ENCODE results near the gene HUWE1. TPM values are rescaled to one million over a fixed set of nuclear protein-coding genes. Genes with fewer than 3 reads are reported as not detected.

Gene HUWE1
- total RNA-seq, 6 donors from 2014 or later, result 98.1 to 136 (median 121) TPM

DNA sequence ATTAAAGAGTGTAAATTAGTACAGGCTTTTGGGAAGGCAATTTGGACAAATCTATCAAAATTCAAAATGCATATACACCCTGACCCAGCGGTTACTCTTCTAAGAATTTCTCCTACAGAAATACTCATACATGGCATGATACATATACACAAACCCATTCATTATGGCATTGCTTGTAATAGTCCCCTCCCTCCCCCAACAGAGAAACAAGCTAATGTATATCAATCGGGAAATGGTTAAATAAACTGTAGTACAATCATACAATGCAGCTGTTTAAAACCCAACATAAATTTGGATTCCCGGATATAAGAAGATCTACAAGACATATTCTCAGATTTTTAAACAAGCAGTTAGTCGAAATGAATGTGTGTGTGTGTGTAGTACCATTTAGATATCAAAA is 808 bp downstream of the HUWE1 start:
- peak overlapping the region; percentile 79 to 92 (median 90) for H3K27ac ChIP-seq
- WGBS, 2 donors, result 2 to 25% methylated on average over 4 of the region's 4 CpGs
- no peaks in the 10 kb centered on the region for H3K27me3 ChIP-seq
- ATAC-seq (ENCODE audit: low FRiP score in 2 of 2) (no peak), DNase-seq (no peak)
- peaks cover 0 to 5% (median 0%) of the 10 kb centered on the region in 4 donors for H3K9me3 ChIP-seq
- H3K4me1 ChIP-seq, result peaks cover 7 to 19% (median 10%) of the 10 kb centered on the region in 4 donors
- TF ChIP-seq EP300 (IDR thresholded peaks at IDR 0.05), result no peak
- no peaks in the 10 kb centered on the region for H3K36me3 ChIP-seq
- H3K4me3 ChIP-seq, result peak overlapping the region; percentile 56 to 79 (median 69)

DNA sequence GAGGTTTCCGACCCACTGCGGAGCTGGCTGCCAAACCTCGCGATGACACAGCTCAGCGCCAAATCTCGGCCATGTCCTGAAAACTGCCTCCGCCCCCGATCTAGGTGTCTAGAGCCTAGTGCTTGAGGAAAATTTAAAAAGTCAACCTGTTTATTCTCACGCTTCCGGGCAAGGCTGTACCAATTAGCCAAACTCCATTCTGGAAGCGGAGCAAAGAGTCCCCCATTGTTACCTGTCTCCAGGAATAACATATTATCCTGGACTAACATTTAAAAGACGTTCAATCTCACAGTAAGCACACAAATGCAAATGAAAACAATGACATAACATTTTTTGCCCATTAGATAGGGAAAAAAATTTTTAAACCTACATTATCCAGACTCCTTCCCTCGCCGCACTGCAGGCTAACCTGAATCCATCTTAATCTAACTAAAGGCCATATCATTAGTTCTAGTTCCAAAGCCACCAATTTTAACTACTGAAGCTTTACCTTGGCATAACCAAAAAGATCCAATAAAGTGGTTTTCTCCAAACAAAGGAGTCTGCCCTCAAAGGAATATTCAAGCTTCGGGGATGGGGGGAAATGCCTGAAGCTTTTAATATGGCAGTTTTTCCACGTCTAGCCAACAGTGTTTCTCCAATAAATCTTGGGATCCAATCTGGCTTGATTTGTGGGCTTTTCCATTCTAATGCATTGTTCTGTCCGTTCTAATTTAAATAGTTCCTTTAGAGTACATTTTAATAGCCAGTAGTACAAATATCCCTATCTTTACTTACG is 1.9 kb downstream of the HUWE1 start:
- H3K9me3 ChIP-seq, result peaks cover 0 to 5% (median 0%) of the 10 kb centered on the region in 4 donors
- H3K27ac ChIP-seq, result peak overlapping the region; percentile 67 to 93 (median 90)
- H3K36me3 ChIP-seq, result peaks cover 0 to 4% (median 0%) of the 10 kb centered on the region in 4 donors
- 14 to 43% methylated on average over 7 to 18 of the region's 18 CpGs for WGBS, 2 donors
- ATAC-seq (ENCODE audit: low FRiP score in 2 of 2), result no peak
- peaks cover 7 to 19% (median 10%) of the 10 kb centered on the region in 4 donors for H3K4me1 ChIP-seq
- peak in 1 of 2 donors; percentile 87 for DNase-seq
- TF ChIP-seq EP300 (IDR thresholded peaks at IDR 0.05), result no peak
- TF ChIP-seq CTCF (IDR thresholded peaks at IDR 0.05), result peak in 1 of 6 experiments; percentile 8
- TF ChIP-seq POLR2AphosphoS5 (IDR thresholded peaks at IDR 0.05), result no peak
- TF ChIP-seq POLR2A (IDR thresholded peaks at IDR 0.05), result peak in 1 of 4 donors; percentile 5
- H3K4me3 ChIP-seq, result peak overlapping the region in 3 of 4 donors; percentile 53 to 79 (median 71)
- no peaks in the 10 kb centered on the region for H3K27me3 ChIP-seq

GRCh38 chrX:53683556-53684414 is 2.7 kb downstream of the HUWE1 start:
- peak overlapping the region; percentile 33 to 79 (median 62) for H3K4me3 ChIP-seq
- ATAC-seq (ENCODE audit: low FRiP score in 2 of 2), result peak; percentile 94
- H3K27me3 ChIP-seq, result no peaks in the 10 kb centered on the region
- H3K4me1 ChIP-seq, result peaks cover 7 to 19% (median 10%) of the 10 kb centered on the region in 4 donors
- 45% methylated on average over 78 of the region's 80 CpGs; no CpG with 5 or more reads in 1 of the 2 donors for WGBS, 2 donors
- TF ChIP-seq EP300 (IDR thresholded peaks at IDR 0.05) (no peak), POLR2A (IDR thresholded peaks at IDR 0.05) (peak in 3 of 4 donors; percentile 27 to 72 (median 65)), CTCF (IDR thresholded peaks at IDR 0.05) (peak in 1 of 6 experiments; percentile 40), POLR2AphosphoS5 (IDR thresholded peaks at IDR 0.05) (peak; percentile 58 to 69)
- H3K36me3 ChIP-seq, result peaks cover 0 to 9% (median 0%) of the 10 kb centered on the region in 4 donors
- H3K27ac ChIP-seq, result peak overlapping the region; percentile 87 to 95 (median 92)
- peaks cover 0 to 5% (median 0%) of the 10 kb centered on the region in 4 donors for H3K9me3 ChIP-seq
- DNase-seq, result peak; percentile 93 to 94

GRCh38 chrX:53682885-53683555 is 3.5 kb downstream of the HUWE1 start:
- peak; percentile 7 to 27 for ATAC-seq (ENCODE audit: low FRiP score in 2 of 2)
- Histone ChIP-seq H3K27me3 (no peaks in the 10 kb centered on the region), H3K36me3 (peaks cover 0 to 12% (median 0%) of the 10 kb centered on the region in 4 donors), H3K4me1 (peaks cover 7 to 19% (median 10%) of the 10 kb centered on the region in 4 donors), H3K4me3 (peak overlapping the region; percentile 33 to 79 (median 62)), H3K9me3 (peaks cover 0 to 5% (median 0%) of the 10 kb centered on the region in 4 donors), H3K27ac (peak overlapping the region; percentile 87 to 95 (median 92))
- 1 to 33% methylated on average over 22 to 24 of the region's 24 CpGs for WGBS, 2 donors
- TF ChIP-seq EP300 (IDR thresholded peaks at IDR 0.05) (no peak), POLR2A (IDR thresholded peaks at IDR 0.05) (no peak), POLR2AphosphoS5 (IDR thresholded peaks at IDR 0.05) (no peak), CTCF (IDR thresholded peaks at IDR 0.05) (no peak)
- peak in 1 of 2 donors; percentile 45 for DNase-seq

All from upper lobe of left lung (tissue), 6 donors.